H1 (cell line): Measurements from ENCODE around the gene ASMTL. TPM values are rescaled to one million over a fixed set of nuclear protein-coding genes. Genes with fewer than 3 reads are reported as not detected.

Experiments used
- CTCF ChIA-PET: fragments of 300-600 bp; sonication (Branson Sonifier 250); formaldehyde crosslinking; loops from one replicate; lab custom pipeline; 2021; ENCODE audit not compliant: partially characterized antibody; lab: Charles Lee
- POLR2A ChIA-PET: fragments of 300-600 bp; sonication (Branson Sonifier 250); formaldehyde crosslinking; loops from one replicate; lab custom pipeline; 2021; ENCODE audit warnings: inconsistent platforms; ENCODE audit not compliant: partially characterized antibody; lab: Charles Lee
- DNase-seq, 2 experiments: peaks; one replicate each; pipeline versions ENCODE4 v3.0.0 to v3.0.0-alpha.2; 2010 to 2022; ENCODE audit warnings: low spot score in 2 of 2, low read depth in 1 of 2, mixed read lengths in 1 of 2
- FAIRE-seq: peaks from 2 replicates; lab custom pipeline; 2011; peaks lifted over from hg19 to GRCh38; lab: Jason Lieb, UNC
- H2AFZ ChIP-seq: 2 replicates; pipeline ENCODE4 v1.8.1; 2012; ENCODE audit warnings: low read length, inconsistent platforms
- H2AK5ac ChIP-seq: 2 replicates; pipeline ENCODE4 v1.6.1; 2013; ENCODE audit warnings: low read depth, low read length
- H2BK120ac ChIP-seq: replicated peaks from 2 replicates; pipeline ENCODE3; 2013; ENCODE audit warnings: low read depth, low read length, inconsistent platforms
- H2BK12ac ChIP-seq: 2 replicates; pipeline ENCODE4 v1.6.1; 2013; ENCODE audit warnings: low read depth, low read length
- H2BK15ac ChIP-seq: 2 replicates; pipeline ENCODE4 v1.6.1; 2013; ENCODE audit warnings: low read length
- H2BK20ac ChIP-seq: 2 replicates; pipeline ENCODE4 v1.6.1; 2013; ENCODE audit warnings: low read length
- H2BK5ac ChIP-seq: 2 replicates; pipeline ENCODE4 v1.6.1; 2013; ENCODE audit warnings: low read depth, low read length
- H3K14ac ChIP-seq: 2 replicates; pipeline ENCODE4 v1.6.1; 2013; ENCODE audit warnings: inconsistent platforms; ENCODE audit not compliant: insufficient read length
- H3K18ac ChIP-seq: 2 replicates; pipeline ENCODE4 v1.6.1; 2013; ENCODE audit warnings: low read length; ENCODE audit errors: extremely low read depth
- H3K23ac ChIP-seq: 2 replicates; pipeline ENCODE4 v1.6.1; 2013; ENCODE audit warnings: inconsistent platforms; ENCODE audit not compliant: insufficient read length
- H3K23me2 ChIP-seq: 2 replicates; pipeline ENCODE4 v1.6.1; 2013; ENCODE audit warnings: low read depth, low read length
- H3K27ac ChIP-seq: 2 replicates; pipeline ENCODE4 v1.6.1; 2011; ENCODE audit warnings: low read depth, low read length, inconsistent platforms
- H3K27me3 ChIP-seq, 4 experiments: replicated peaks in 1 of 4; 1 replicate in 1 of 4; 2 replicates in 3 of 4; pipeline versions ENCODE4 v1.6.1 to v1.8.1; 2011 to 2013; ENCODE audit warnings: low read length in 3 of 4, mild to moderate bottlenecking in 3 of 4, inconsistent platforms in 2 of 4, mixed read lengths in 2 of 4, moderate library complexity in 1 of 4; ENCODE audit not compliant: control insufficient read depth in 3 of 4, insufficient read depth in 3 of 4; ENCODE audit errors: extremely low read depth in 1 of 4
- H3K36me3 ChIP-seq, 4 experiments: 2 replicates each; pipeline versions ENCODE4 v1.6.1 to v1.8.1; 2011 to 2013; ENCODE audit warnings: mild to moderate bottlenecking in 4 of 4, low read length in 3 of 4, moderate library complexity in 2 of 4, control low read depth in 1 of 4, inconsistent platforms in 1 of 4; ENCODE audit not compliant: insufficient read depth in 4 of 4, control insufficient read depth in 2 of 4
- H3K4ac ChIP-seq: replicated peaks from 2 replicates; pipeline ENCODE3; 2013; ENCODE audit warnings: low read length, low read depth, mixed read lengths, inconsistent platforms; ENCODE audit not compliant: insufficient read length
- H3K4me1 ChIP-seq, 4 experiments: replicated peaks in 1 of 4; 1 replicate in 1 of 4; 2 replicates in 3 of 4; pipeline versions ENCODE4 v1.6.1 to v1.8.1; 2011 to 2013; ENCODE audit warnings: low read length in 3 of 4, inconsistent platforms in 2 of 4, mixed read lengths in 1 of 4; ENCODE audit not compliant: insufficient read depth in 4 of 4, control insufficient read depth in 3 of 4
- H3K4me2 ChIP-seq, 2 experiments: 2 replicates each; pipeline versions ENCODE4 v1.6.1 to v1.8.1; 2011 to 2013; ENCODE audit warnings: low read depth in 2 of 2, low read length in 2 of 2, control low read depth in 1 of 2, inconsistent platforms in 1 of 2, mild to moderate bottlenecking in 1 of 2; ENCODE audit not compliant: insufficient read depth in 1 of 2
- H3K4me3 ChIP-seq, 4 experiments: fragments of 200-600, 300-600 bp in 1 of 4; sonication (generic), shearing (Covaris generic), sonication (Bioruptor Twin) in 1 of 4; 2 replicates each; pipeline versions ENCODE4 v1.5.1 to v1.8.1; 2011 to 2016; ENCODE audit warnings: low read length in 4 of 4, low read depth in 3 of 4, control low read depth in 2 of 4, inconsistent platforms in 2 of 4, mild to moderate bottlenecking in 2 of 4, mixed read lengths in 1 of 4, moderate library complexity in 1 of 4; ENCODE audit not compliant: insufficient read depth in 2 of 4; ENCODE audit errors: extremely low read depth in 1 of 4
- H3K56ac ChIP-seq: replicated peaks from 2 replicates; pipeline ENCODE3; 2013; ENCODE audit warnings: low read depth, mild to moderate bottlenecking, mixed read lengths, low read length, inconsistent platforms; ENCODE audit not compliant: insufficient read length
- H3K79me1 ChIP-seq: 2 replicates; pipeline ENCODE4 v1.6.1; 2013; ENCODE audit warnings: low read depth, low read length, control low read depth
- H3K79me2 ChIP-seq, 2 experiments: 2 replicates each; pipeline versions ENCODE4 v1.6.1 to v1.8.1; 2012 to 2013; ENCODE audit warnings: low read length in 2 of 2, mild to moderate bottlenecking in 2 of 2, inconsistent platforms in 1 of 2; ENCODE audit not compliant: insufficient read depth in 2 of 2, control insufficient read depth in 1 of 2
- H3K9ac ChIP-seq, 4 experiments: replicated peaks in 1 of 4; 1 replicate in 1 of 4; 2 replicates in 3 of 4; pipeline versions ENCODE4 v1.6.1 to v1.8.1; 2011 to 2013; ENCODE audit warnings: low read depth in 3 of 4, low read length in 3 of 4, control low read depth in 2 of 4, mild to moderate bottlenecking in 2 of 4, moderate library complexity in 2 of 4, inconsistent platforms in 1 of 4; ENCODE audit errors: extremely low read depth in 1 of 4
- H3K9me3 ChIP-seq, 2 experiments: 2 replicates each; pipeline versions ENCODE4 v1.6.1 to v1.8.1; 2012 to 2013; ENCODE audit warnings: mild to moderate bottlenecking in 2 of 2, moderate library complexity in 2 of 2, control low read depth in 1 of 2, inconsistent platforms in 1 of 2, low read depth in 1 of 2, low read length in 1 of 2, mixed read lengths in 1 of 2; ENCODE audit not compliant: insufficient read depth in 2 of 2
- H4K20me1 ChIP-seq, 2 experiments: replicated peaks in 1 of 2; 2 replicates each; pipeline versions ENCODE3 to v1.8.1; 2011 to 2013; ENCODE audit warnings: inconsistent platforms in 2 of 2, low read length in 2 of 2, mild to moderate bottlenecking in 1 of 2; ENCODE audit not compliant: insufficient read depth in 2 of 2, control insufficient read depth in 1 of 2
- H4K5ac ChIP-seq: 2 replicates; pipeline ENCODE4 v1.6.1; 2013; ENCODE audit warnings: low read length, low read depth, mixed read lengths, inconsistent platforms; ENCODE audit not compliant: insufficient read length
- H4K8ac ChIP-seq: 2 replicates; pipeline ENCODE4 v1.8.0; 2013; ENCODE audit warnings: mild to moderate bottlenecking, moderate library complexity, low read length, inconsistent platforms; ENCODE audit not compliant: insufficient read depth; ENCODE audit errors: extremely low read depth
- H4K91ac ChIP-seq: replicated peaks from 2 replicates; pipeline ENCODE3; 2013; ENCODE audit warnings: low read length, mixed read lengths, inconsistent platforms; ENCODE audit not compliant: insufficient read length
- HDAC6 ChIP-seq: IDR thresholded peaks from one replicate; pipeline ENCODE4 v1.7.1; 2012; ENCODE audit warnings: low read depth, mild to moderate bottlenecking, inconsistent platforms, low read length, moderate library complexity
- POLR2A ChIP-seq, 2 experiments: IDR thresholded peaks; 1 replicate in 1 of 2; 2 replicates in 1 of 2; pipeline ENCODE4 v1.6.1; 2011; ENCODE audit warnings: low read depth in 2 of 2, low read length in 2 of 2, mild to moderate bottlenecking in 2 of 2; ENCODE audit errors: control extremely low read depth in 1 of 2
- RBBP5 ChIP-seq: IDR thresholded peaks from 2 replicates; pipeline ENCODE4 v1.7.1; 2012; ENCODE audit warnings: low read depth, mild to moderate bottlenecking, inconsistent platforms, low read length, moderate library complexity, borderline replicate concordance
- WGBS, 2 experiments: shearing (Covaris generic) in 1 of 2; methylation state at CpG; one replicate each; pipeline versions ENCODE4 v1.1.6 to v1.1.7; 2013 to 2015; ENCODE audit warnings: low lambda C conversion rate in 2 of 2, mixed read lengths in 2 of 2, inconsistent platforms in 1 of 2, low coverage in 1 of 2, missing lambda C conversion rate in 1 of 2; ENCODE audit not compliant: insufficient replicate concordance in 2 of 2, insufficient coverage in 1 of 2, insufficient read length in 1 of 2; ENCODE audit errors: extremely low coverage in 1 of 2, missing lambda C conversion rate in 1 of 2; 5-methylcytosine and 5-hydroxymethylcytosine counted together
- polyA plus RNA-seq, 7 experiments: library from polyadenylated mRNA; depleted of rRNA in 3 of 7; stranded (reverse) in 5 of 7; unstranded in 2 of 7; fragments of >200 nt in 5 of 7; fragments of 200-250 nt in 2 of 7; gene quantifications; 1 replicate in 5 of 7; 2 replicates in 1 of 7; 4 replicates in 1 of 7; pipeline versions ENCODE4 v1.2.1 to v1.2.3, GENCODE V29; 2011 to 2013; ENCODE audit warnings: missing spikeins in 2 of 7, mixed read lengths in 2 of 7
- total RNA-seq: library from RNA; stranded (reverse); fragmentation: NEBNext Ultra II Directional; extraction: Animal tissue kit (Norgen Biotek cat#: 25700); gene quantifications from 2 replicates; pipeline ENCODE4 v1.2.1, GENCODE V29; 2021

Gene ASMTL
- total and polyA plus RNA-seq, 2 of the 8 experiments (the other 6 are each of a cell fraction or from before 2014, with no cell fraction given): 75.6 to 81.4 TPM

- Histone ChIP-seq H3K4me2 (no peak overlapping the region), H2AFZ (no peak overlapping the region), H3K27ac (peak overlapping the region; percentile 20; the same call in 1 of the 2 replicates), H3K23me2 (no peaks in the 10 kb centered on the region), H4K20me1 (peaks cover 4 to 5% of the 10 kb centered on the region in 2 experiments), H3K36me3 (peaks cover 11 to 24% (median 14%) of the 10 kb centered on the region in 4 experiments; a peak in 7 of 8 replicates), H3K9ac (no peak overlapping the region), H3K27me3 (no peaks in the 10 kb centered on the region), H3K56ac (no peak overlapping the region), H2BK5ac (no peak overlapping the region), H3K4me1 (peaks cover 0 to 3% (median 2%) of the 10 kb centered on the region in 4 experiments; a peak in 5 of 7 replicates), H4K5ac (no peak overlapping the region), H2BK15ac (no peak overlapping the region), H3K23ac (no peak overlapping the region), H2AK5ac (no peak overlapping the region), H3K4me3 (no peak overlapping the region), H2BK120ac (no peak overlapping the region), H3K4ac (no peak overlapping the region), H3K9me3 (no peaks in the 10 kb centered on the region), H2BK12ac (no peak overlapping the region), H4K8ac (peak overlapping the region; percentile 25; the same call in 1 of the 2 replicates), H3K18ac (no peak overlapping the region), H3K14ac (no peak overlapping the region), H4K91ac (no peak overlapping the region), H3K79me2 (no peaks in the 10 kb centered on the region), H2BK20ac (no peak overlapping the region), H3K79me1 (no peaks in the 10 kb centered on the region)
- CTCF ChIA-PET: no interaction called here
- FAIRE-seq: no peak
- POLR2A ChIA-PET: no interaction called here
- WGBS, 2 experiments: 81% methylated on average over 18 of the region's 20 CpGs; no CpG with 5 or more reads in 1 of the 2 experiments
- DNase-seq: peak in 1 of 2 experiments; percentile 66
- no peak for TF ChIP-seq RBBP5
- TF ChIP-seq HDAC6: no peak
- TF ChIP-seq POLR2A (IDR thresholded peaks at IDR 0.05; ENCODE audit: control extremely low read depth in 1 of 2, low read depth in 2 of 2, low read length in 2 of 2): peak in 1 of 2 experiments; percentile 67; a peak in 2 of 3 replicates
These were observed 72.0 kb downstream of the ASMTL start for GRCh38 chrX:1380672-1381233.
